H1 (cell line): ENCODE results near the gene TAAR1.

Experiments used
- ATF3 ChIP-seq: IDR thresholded peaks from 2 replicates; pipeline ENCODE4 v1.6.1; 2011; ENCODE audit warnings: low read depth, mild to moderate bottlenecking, low read length; ENCODE audit not compliant: insufficient read depth
- BACH1 ChIP-seq: IDR thresholded peaks from 2 replicates; pipeline ENCODE4 v1.6.1; 2012; ENCODE audit warnings: low read length, improper control_type of control experiment
- CTCF ChIP-seq, 3 experiments: IDR thresholded peaks; 1 replicate in 2 of 3; 2 replicates in 1 of 3; pipeline versions ENCODE4 v1.5.1 to v1.6.1; 2011; ENCODE audit warnings: low read length in 3 of 3, mild to moderate bottlenecking in 3 of 3, inconsistent platforms in 2 of 3, low read depth in 1 of 3, moderate library complexity in 1 of 3; ENCODE audit not compliant: insufficient read depth in 1 of 3; ENCODE audit errors: control extremely low read depth in 1 of 3
- E2F6 ChIP-seq: IDR thresholded peaks from 2 replicates; pipeline ENCODE4 v1.6.1; 2012; ENCODE audit warnings: inconsistent platforms
- MAX ChIP-seq: IDR thresholded peaks from 2 replicates; pipeline ENCODE4 v1.6.1; 2012; ENCODE audit warnings: inconsistent platforms
- POLR2A ChIP-seq, 2 experiments: IDR thresholded peaks; 1 replicate in 1 of 2; 2 replicates in 1 of 2; pipeline ENCODE4 v1.6.1; 2011; ENCODE audit warnings: low read depth in 2 of 2, low read length in 2 of 2, mild to moderate bottlenecking in 2 of 2; ENCODE audit errors: control extremely low read depth in 1 of 2
- RAD21 ChIP-seq, 2 experiments: IDR thresholded peaks in 1 of 2; conservative IDR thresholded peaks in 1 of 2; 2 replicates each; pipeline ENCODE4 v1.6.1; 2011; ENCODE audit warnings: low read depth in 2 of 2, low read length in 2 of 2, improper control_type of control experiment in 1 of 2, inconsistent platforms in 1 of 2, mild to moderate bottlenecking in 1 of 2, moderate library complexity in 1 of 2
- SIN3A ChIP-seq, 2 experiments: IDR thresholded peaks in 1 of 2; conservative IDR thresholded peaks in 1 of 2; 2 replicates each; pipeline ENCODE4 v1.6.1; 2011 to 2012; ENCODE audit warnings: low read length in 2 of 2, improper control_type of control experiment in 1 of 2, low read depth in 1 of 2, mild to moderate bottlenecking in 1 of 2
- SP4 ChIP-seq: IDR thresholded peaks from 2 replicates; pipeline ENCODE4 v1.6.1; 2012; ENCODE audit warnings: low read length, inconsistent platforms

GRCh38 chr6:132650429-132650828 lies 8.6 kb downstream of the TAAR1 start:
- TF ChIP-seq ATF3 (no peak), CTCF (IDR thresholded peaks at IDR 0.05; ENCODE audit: control extremely low read depth in 1 of 3, insufficient read depth in 1 of 3, low read depth in 1 of 3, low read length in 3 of 3) (no peak), POLR2A (IDR thresholded peaks at IDR 0.05; ENCODE audit: control extremely low read depth in 1 of 2, low read depth in 2 of 2, low read length in 2 of 2) (no peak), RAD21 (IDR thresholded peaks at IDR 0.05 in 1 of 2, conservative IDR thresholded peaks at IDR 0.05 in 1 of 2; ENCODE audit: low read depth in 2 of 2, low read length in 2 of 2) (no peak), BACH1 (no peak), MAX (no peak), SIN3A (conservative IDR thresholded peaks at IDR 0.05 in 1 of 2, IDR thresholded peaks at IDR 0.05 in 1 of 2; ENCODE audit: low read depth in 1 of 2, low read length in 2 of 2) (no peak), E2F6 (no peak), SP4 (no peak)
